OCI-LY7 (cell line): ENCODE results near the gene ERICH3.

Source experiments
- CTCF ChIP-seq: fragments of 200-600 bp; sonication (generic); conservative IDR thresholded peaks from 2 replicates; pipeline ENCODE4 v1.5.1; 2014; ENCODE audit warnings: mild to moderate bottlenecking, antibody characterized with exemption, low read length, moderate library complexity, mixed read lengths
- EZH2phosphoT487 ChIP-seq: fragments of 200-600 bp; sonication (generic); IDR thresholded peaks from 2 replicates; pipeline ENCODE4 v1.6.1; 2018; ENCODE audit warnings: low read depth, borderline replicate concordance, mild to moderate bottlenecking, mixed run types, antibody characterized with exemption, low read length, moderate library complexity, mixed read lengths

GRCh38 chr1:74654708-74655107 is 18.9 kb downstream of the ERICH3 start:
- TF ChIP-seq CTCF (no peak), EZH2phosphoT487 (no peak)
